ENCODE measurements around the gene NACAD. TPM values are rescaled to one million over a fixed set of nuclear protein-coding genes. Genes with fewer than 3 reads are reported as not detected.

The NACAD gene
- polyA plus RNA-seq, 4 donors = 6.1 to 9.8 (median 9.5) TPM

DNA sequence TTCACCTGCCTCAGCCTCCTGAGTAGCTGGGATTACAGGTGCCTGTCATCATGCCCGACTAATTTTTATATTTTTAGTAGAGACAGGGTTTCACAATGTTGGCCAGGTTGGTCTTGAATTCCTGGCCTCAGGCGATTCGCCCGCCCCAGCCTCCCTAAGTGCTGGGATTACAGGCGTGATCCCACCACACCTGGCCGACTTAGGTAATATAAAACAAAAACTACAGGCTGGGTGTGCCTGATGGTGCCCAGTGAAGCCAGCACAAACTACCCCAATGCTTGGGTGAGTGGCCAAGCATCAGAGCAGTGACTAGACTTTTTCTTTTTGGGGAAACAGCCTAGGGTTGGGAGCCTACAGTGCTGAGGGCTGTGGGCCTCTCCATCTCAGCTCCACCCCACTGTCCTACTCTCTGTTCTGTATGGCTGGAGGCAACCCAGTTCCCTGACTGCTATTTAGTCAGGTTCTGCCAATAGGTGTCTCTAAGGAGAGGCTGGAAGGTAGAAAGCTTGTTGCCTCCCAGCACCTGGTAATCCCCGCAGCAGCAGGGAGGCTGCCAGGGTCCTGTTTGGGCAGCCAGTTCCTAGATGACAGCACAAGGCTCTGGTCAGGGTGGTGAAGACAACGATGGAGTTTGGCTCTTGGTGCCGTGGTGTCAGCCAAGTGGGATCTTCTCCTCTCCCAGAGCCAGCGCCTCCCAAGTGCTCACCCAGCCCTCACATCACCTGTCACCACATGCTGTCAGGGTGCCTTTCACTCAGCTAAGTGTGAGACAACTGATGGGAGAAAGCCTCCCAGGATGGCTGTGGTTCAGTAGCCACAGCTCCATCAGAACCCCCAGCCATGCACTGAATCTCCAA is 10.4 kb upstream of the NACAD start:
- DNase-seq (ENCODE audit: low read depth in 4 of 4, low spot score in 3 of 4) = no peak

DNA sequence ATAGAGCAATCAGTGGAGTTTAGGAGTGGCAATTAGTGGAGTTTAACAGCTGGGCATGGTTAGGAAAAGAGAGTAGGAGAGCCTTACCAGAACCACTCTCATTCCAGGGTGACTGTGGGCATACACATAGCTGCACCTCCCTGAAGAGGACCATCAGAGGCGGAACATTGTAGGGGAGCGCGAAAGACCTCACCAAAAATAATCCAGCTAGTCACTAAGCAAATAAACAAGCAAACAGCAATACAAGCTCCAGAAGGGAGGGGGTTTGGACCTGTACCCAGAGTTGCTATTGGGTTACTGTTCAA is 4.1 kb upstream of the NACAD start:
- DNase-seq (ENCODE audit: low read depth in 4 of 4, low spot score in 3 of 4) = no peak

DNA sequence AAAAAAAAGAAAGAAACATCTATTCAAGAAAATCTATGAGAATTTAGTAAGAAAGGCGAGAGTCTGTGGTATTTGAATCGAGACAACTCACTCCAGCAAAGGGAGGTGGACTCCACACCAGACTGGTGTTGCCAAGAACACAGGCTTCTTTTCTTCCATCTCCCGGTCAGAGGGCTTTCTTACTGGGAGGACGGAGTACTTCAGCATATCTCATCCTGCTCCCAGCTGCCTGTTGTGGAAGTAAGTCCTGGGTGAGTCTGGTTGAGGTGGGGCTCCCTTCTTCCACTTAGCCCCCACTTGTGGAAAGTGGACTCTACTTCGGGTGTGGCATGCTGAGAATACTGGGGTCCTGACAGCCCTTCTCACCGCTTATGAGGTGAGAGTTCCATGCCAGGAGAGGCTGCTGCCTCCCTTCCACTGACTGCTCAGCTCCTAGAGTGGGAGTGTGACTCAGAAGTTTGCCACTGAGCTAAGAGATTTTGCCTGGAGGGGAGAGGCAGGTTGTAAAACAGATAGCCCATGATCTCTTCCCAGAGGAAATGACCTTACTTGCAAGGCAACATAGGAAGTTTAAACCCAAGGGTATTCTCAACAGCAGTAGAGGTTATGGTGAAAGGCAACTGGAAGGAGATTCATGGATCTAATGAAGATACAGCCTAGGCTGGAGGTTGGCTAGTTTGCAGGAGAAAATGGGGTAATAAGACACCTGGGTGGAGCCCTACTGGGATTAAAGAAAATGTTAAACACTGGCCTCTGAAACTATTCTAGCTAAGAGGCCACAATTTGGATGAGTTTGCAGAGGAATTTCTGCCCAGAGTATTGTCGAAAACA is 3.5 kb upstream of the NACAD start:
- no peak for DNase-seq (ENCODE audit: low read depth in 4 of 4, low spot score in 3 of 4)

DNA sequence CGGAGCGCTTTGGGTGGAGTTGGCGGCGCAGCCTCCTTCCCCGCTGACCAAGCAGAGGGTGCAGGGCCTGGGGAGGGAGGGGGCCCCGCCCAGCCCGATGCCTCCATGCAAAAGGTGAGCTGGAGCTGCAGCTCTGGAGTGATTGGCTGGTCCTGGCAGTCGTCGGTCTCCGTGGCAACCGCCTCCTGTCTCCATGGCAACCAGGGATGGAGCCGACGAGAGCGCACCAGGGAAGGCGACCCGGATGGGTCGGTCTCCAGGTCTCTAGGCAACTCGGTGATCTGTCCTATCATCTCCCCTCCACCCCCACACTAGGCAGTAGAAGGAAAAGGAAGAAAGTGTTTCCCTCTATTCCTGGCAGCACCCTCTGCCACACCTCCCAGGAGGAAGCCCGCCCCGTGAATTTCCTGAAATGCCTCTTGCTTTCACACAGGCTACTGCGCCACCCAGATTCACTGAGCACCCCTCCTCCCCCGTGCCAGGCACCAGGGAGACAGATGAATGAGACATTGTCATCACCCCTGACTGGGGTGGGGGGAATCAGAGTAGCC is 647 bp upstream of the NACAD start:
- DNase-seq (ENCODE audit: low read depth in 4 of 4, low spot score in 3 of 4) = peak in 2 of 4 donors; percentile 44 to 47

DNA sequence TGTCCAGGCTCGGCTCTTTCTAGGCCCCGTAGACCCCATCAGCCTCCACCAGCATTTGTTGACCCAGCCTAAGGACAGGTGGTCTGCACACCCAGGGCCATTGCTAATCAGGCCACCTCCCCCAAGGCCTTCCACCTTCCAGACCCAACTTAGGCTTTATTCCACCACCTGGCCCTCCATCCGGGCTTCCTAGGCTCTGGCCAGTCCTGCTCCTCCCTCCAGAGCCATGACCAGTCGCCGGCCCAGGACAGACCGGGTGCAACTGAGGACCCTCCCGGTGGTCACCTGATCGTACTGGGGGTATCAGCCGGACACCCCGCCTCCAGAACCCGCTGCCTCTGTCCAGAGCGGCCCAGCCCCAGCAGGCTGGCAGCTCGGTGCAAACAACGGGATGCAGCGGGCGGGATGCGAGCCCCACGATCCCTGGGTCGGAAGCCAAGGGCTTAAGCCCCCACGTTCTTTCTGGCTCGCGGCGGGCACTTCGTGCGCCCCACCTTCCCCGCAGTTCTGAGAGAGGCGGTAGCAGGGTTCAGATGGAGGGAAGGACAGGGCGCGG is 545 bp downstream of the NACAD start:
- no peak for DNase-seq (ENCODE audit: low read depth in 4 of 4, low spot score in 3 of 4)

DNA sequence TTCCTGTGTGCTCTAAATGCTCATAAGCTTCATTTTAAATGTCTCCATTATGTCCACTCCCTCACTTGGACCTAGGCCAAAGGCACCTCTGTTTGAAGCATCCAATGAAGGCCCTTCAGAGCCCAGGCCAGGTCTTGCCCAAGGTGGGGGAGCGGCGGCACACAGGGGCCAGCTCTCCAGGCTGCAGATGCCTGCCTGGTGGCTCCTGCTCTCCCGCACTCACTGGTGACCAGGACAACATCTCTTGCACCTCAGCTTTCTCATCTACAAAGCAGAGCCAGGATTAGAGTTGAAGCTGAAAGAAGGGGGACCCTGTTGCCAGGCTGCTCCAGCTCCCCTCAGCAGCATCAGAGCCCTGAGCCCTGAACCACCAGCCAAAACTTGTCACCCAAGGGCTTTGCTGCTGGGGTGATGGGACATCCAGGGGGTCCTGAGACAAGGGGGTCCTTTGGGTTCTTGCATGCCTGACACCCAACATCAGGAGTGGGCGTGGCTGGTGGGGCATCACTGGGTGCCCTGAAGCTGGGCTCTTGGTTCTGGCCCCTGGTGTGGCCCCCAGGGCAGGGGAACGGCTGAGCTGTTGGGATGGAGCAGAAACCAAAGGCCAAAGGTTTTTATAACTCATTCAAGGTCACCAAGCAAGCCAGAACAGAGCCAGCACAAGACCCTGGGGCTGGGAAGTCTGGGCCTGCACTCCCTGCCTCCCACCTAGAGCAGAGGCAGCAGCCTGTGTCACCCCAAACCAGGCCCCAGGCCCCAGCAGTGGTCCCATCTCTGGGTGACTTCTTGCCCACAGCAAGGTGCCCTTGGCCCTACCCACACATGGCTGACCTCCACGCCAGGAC is 1.2 kb downstream of the NACAD start:
- DNase-seq (ENCODE audit: low read depth in 4 of 4, low spot score in 3 of 4) = no peak

DNA sequence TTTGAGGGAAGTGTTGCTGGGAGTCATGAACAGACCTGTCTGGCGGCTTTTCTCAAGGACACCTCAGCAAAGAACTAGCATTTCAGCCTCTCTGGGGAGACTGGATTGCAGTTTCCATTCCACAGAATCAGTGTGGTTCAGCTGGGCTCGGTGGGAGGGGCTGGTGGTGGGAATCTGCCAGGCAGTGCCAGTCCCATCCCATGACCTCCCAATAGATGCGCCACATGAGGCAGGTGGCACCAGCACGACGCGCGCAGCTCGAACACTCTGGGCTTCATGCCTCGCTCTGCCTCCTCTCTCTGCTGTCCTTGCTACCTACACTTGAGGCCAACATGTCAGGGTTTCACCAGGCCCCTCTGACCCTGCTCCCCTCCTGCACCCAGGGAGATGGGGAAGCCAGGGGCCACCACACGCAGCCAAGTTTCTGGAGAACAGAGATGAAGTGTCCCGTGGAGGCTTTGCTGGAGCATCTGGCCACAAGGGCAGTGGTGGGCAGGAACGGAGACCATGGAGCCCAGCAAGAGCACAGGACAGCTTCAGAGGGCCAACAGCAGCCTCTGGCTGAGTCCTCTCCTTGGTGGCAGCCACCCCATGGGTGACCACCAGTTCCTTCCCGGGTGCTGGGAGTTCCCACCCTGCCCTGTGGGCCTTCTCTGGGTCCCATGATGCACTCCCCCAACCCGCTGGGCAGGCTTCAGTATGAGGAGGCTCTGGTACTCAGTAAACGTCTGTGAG is 2.3 kb downstream of the NACAD start:
- no peak for DNase-seq (ENCODE audit: low read depth in 4 of 4, low spot score in 3 of 4)

DNA sequence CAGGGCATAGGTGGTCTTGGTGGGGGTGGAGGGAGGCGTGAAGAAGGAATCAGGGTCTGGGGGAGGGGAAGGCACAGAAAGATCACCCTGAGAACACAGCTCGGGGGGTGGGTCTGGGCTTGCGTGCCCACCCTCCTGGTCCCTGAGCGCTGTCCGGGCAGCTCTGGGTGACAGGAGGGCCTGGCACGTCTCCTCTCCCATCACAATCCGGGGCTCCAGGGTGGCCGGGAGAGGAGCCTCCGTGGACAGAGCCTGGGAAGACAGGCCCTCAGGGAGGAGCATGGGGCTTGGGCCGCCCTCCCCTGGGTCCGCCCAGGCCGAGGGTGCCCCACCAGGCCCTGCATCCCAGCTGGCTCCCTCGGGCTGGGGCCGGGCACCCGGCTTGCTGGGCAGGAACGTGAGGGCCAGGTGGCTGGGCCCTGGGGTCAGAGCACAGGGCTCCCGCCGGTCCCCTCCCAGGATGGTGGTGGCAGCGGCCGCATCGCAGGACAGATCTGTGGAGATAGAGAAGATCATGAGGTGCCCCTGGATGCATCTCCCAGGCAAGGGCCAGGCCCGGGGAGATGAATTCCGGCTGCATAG is 3.1 kb downstream of the NACAD start:
- DNase-seq (ENCODE audit: low read depth in 4 of 4, low spot score in 3 of 4) = no peak

DNA sequence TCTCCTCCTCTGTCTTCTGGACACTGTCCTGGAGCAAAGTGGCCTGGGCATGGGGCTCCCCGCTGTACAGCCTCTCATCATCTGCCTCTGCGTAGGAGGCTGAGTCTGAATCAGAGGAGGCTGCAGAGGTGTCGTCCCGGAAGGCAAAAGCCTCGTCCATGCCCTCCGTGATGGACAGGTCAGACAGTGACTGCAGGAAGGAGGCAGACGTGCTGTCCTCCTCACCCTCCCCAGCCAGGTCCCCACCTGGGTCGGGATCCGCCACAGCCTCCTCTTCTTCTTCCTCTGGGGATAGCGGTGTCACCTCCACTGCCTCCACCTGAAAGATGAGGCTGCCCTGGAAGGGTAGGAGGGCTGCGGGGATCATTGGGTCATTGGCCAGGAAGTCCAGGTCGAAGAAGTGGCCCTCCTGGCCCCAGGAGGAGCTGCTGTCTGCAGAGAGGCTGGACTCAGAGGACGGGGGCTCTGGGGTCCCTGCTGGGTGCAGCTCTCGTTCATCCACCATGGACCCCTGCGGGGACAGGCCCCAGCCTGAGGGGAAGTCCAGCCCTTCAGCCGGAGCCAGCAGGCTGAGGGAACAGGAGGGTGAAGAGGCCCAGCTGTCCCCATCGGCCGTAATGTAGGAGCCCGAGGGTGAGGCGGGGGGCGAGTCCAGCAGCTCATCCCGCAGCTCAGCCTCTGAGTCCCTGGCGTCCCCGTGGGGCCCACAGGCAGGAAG is 3.7 kb downstream of the NACAD start:
- peak in 2 of 4 donors; percentile 7 to 20 for DNase-seq (ENCODE audit: low read depth in 4 of 4, low spot score in 3 of 4)

DNA sequence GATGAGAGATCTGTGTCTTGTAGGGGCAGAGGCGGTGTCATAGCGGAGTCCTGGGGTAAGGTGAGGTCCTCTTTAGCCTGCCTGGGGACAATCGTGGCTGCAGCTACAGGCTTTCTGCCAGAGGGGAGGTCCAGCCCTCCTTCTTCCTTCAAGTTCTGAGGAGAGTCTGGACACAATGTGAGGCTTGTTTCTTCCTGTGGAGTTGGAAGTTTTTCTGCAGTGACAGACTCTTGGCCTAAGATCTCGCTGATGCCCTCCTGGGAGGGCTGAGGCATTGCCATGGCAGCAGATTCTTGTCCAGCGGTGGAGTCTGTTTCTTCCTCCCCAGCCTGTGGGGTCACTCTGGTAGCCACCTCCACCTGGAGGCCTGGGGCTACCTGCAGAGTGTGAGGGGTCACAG is 4.4 kb downstream of the NACAD start:
- no peak for DNase-seq (ENCODE audit: low read depth in 4 of 4, low spot score in 3 of 4)

DNA sequence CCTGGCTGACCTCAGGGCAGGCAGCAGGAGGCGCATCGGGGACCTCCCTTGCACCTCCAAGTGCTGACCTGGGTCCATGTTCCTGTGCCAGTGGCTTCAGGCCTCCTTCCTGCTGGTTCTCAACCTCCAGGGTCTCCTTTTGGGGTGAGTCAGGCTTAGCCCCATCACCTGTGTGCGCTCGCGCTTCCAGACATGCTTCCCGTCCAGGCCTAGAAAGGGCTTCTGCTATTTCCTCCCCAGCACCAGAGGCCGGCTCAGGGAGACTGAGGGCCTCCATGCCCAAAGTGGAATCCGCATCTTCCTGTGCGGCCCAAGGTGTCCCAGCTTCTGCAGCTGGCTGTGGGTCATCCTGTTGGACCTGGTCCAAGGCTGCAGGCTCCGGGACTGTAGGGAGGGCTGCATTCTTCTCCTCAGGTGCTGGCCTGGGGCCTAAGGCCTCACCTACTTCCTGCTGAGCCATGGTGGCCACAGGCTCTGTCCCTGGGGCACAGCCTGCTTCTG is 5.9 kb downstream of the NACAD start:
- DNase-seq (ENCODE audit: low read depth in 4 of 4, low spot score in 3 of 4) = no peak

DNA sequence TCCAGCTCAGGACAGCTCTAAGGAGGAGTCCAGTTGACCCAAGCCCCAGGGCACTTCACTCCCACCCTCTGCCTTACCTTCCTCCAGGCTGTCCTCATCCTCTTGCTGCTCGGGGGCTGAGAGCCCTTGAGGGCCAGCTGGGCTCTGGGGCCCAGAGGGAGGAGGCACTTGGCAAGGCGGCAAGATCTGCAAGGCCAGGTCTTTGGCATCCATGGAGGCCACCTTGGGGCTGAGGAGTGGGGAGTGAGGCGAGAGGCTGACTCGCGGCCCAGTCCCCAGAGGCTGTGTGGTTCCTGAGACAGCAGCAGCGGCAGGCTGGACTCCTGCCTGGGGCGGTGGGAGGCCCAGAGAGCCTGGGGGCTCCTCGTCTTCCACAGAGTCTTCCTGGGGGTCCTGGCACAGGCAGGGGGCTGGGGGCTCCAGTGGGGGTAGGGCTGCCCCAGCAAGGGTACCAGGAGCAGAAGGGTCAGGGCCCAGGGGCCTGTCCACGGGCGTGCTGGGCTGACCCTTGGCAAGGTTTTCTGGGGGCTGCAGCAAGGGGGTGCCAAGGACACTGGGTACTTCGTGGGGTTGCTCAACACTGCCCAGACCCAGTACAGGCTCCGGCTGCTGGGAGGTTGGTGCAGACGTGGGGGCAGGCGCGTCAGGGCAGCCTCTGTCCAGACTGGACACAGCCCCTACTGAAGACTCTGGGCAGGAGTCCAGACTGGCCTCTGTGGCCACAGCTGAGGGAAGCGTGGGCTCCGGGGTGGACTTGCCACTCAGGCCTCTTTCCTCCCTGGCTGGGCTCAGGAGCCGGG is 6.5 kb downstream of the NACAD start:
- DNase-seq (ENCODE audit: low read depth in 4 of 4, low spot score in 3 of 4) = no peak

DNA sequence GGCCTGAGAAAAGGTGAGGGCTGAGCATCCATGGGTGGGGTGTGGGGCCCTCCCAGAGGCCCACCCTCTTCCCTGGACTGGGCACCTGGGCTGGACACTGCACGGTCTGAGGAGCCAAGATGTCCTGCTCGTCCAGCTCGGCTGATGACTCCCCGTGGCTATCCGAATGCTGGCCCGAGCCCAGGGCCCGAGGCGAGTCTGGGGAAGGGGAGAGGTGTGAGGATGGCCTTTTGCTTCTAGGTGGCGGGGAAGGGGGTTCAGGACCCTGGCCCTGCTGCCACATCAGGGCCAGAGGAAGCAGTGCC is 7.1 kb downstream of the NACAD start:
- no peak for DNase-seq (ENCODE audit: low read depth in 4 of 4, low spot score in 3 of 4)

DNA sequence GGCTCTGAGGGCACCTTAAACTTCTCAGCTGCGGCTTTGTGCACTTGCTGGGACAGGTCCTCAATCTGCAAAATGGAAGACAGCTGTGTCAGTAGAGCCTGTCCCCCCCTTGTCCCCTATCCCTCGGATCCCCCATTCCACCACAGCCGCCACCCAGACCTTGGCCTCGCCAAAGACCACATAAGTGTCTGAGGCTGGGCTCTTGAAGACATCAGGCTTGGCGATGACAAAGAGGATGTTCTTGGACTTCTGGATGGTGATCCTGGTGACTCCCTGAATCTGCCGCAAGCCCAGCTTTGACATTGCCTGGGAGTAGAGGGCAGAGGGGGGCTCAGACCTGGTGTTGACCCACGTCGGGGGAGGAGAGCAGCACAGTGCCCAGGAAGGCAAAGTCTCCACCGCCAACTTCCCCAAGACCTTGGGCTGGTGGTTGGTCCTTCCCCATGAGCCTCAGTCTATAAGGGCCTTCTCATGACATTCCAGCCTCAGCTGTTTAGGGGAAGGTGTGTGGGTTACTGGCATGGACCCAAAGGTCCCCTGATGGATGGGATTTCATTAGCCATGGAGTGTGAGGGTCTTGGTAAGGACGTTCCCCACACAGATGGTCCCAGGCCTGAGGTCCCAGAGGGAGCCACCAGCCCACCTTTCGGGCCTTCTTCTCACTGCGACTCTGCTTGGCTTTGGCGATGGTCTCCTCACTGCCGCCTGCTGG is 7.7 kb downstream of the NACAD start:
- DNase-seq (ENCODE audit: low read depth in 4 of 4, low spot score in 3 of 4) = no peak

DNA sequence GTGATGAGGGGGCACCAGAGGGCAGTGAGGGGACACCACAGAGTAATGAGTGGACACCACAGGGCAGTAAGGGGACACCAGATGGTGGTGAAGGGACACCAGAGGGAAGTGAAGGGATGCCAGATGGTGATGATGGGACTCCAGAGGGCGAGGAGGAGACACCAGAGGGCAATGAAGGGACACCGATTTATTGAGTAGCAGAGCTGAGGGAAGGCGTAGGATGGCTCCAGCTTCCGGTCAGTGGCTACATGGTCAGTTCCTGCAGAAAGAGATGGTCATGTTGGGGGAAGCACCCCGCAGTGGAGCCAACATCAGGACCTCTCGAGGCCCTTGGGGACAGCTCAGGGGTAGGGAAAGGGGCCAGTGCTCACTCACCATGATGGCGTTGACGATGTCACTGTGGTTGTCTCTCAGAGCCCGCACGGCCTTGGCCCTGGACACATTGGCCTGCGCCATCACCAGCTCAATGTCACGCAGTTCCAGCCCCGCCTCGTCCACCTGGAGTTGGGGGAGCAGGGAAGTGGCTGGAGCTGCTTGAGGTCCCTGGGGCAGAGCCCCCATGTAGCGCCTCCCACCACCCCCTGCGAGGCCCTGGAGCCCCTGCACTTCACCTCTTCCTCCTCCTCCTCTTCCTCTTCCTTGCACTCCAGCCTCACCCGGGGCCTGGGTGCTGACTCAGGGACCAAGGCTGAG is 8.4 kb downstream of the NACAD start:
- DNase-seq (ENCODE audit: low read depth in 4 of 4, low spot score in 3 of 4) = no peak

DNA sequence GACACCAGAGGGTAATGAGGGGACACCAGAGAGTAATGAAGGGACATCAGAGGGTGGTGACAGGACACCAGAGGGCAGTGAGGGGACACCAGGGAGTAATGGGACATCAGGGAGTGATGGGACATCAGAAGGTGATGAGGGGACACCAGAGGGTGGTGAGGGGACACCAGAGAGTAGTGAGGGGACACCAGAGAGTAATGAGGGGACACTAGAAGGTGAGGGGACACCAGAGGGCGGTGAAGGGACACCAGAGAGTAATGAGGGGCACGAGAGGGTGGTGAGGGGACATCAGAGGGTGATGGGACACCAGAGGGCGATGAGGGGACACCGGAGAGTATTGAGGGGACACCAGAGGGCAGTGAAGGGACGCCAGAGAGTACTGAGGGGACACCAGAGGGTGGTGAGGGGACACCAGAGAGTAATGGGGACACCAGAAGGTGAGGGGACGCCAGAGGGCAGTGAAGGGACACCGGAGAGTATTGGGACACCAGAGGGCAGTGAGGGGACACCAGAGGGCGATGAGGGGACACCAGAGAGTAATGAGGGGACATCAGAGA is 10.6 kb downstream of the NACAD start:
- no peak for DNase-seq (ENCODE audit: low read depth in 4 of 4, low spot score in 3 of 4)

Data from right renal pelvis (tissue), 4 donors.